HepG2 (cell line): ENCODE data around the gene CPLX3. TPM values are rescaled to one million over a fixed set of nuclear protein-coding genes. Genes with fewer than 3 reads are reported as not detected.

Experiments
- ARID4A ChIP-seq: sonication (generic); formaldehyde crosslinking; IDR thresholded peaks from 2 replicates; pipeline ENCODE4 v1.5.0; 2020; ENCODE audit warnings: mild to moderate bottlenecking, missing genetic modification reagents, borderline replicate concordance
- FOXO4 ChIP-seq: sonication (generic); formaldehyde crosslinking; conservative IDR thresholded peaks from 2 replicates; pipeline ENCODE4 v1.8.1; 2023; ENCODE audit warnings: missing genetic modification reagents
- HBP1 ChIP-seq: IDR thresholded peaks from 2 replicates; pipeline ENCODE4 v1.6.1; 2016; ENCODE audit warnings: low read depth, control low read depth
- MAFK ChIP-seq, 2 experiments: IDR thresholded peaks in 1 of 2; conservative IDR thresholded peaks in 1 of 2; 2 replicates each; pipeline ENCODE4 v1.6.1; 2011; ENCODE audit warnings: improper control_type of control experiment in 2 of 2, low read length in 2 of 2
- MED1 ChIP-seq: sonication (generic); formaldehyde crosslinking; IDR thresholded peaks from 2 replicates; pipeline ENCODE4 v1.4.0; 2020; ENCODE audit warnings: missing genetic modification reagents
- MXD4 ChIP-seq: IDR thresholded peaks from 2 replicates; pipeline ENCODE4 v1.6.1; 2016; ENCODE audit warnings: mild to moderate bottlenecking, missing biosample characterization, missing genetic modification reagents
- ZBTB42 ChIP-seq: sonication (generic); formaldehyde crosslinking; IDR thresholded peaks from 2 replicates; pipeline ENCODE4 v1.5.0; 2020; ENCODE audit warnings: mild to moderate bottlenecking, missing genetic modification reagents
- ZFY ChIP-seq: sonication (generic); formaldehyde crosslinking; IDR thresholded peaks from 2 replicates; pipeline ENCODE4 v1.4.0; 2020; ENCODE audit warnings: missing genetic modification reagents
- ZNF138 ChIP-seq: sonication (generic); formaldehyde crosslinking; IDR thresholded peaks from 2 replicates; pipeline ENCODE4 v1.5.0; 2020; ENCODE audit warnings: mild to moderate bottlenecking, low read depth, missing genetic modification reagents
- ZNF253 ChIP-seq: sonication (generic); formaldehyde crosslinking; IDR thresholded peaks from 2 replicates; pipeline ENCODE4 v1.8.0; 2022; ENCODE audit warnings: mild to moderate bottlenecking, missing genetic modification reagents, borderline replicate concordance
- ZNF280B ChIP-seq: sonication (generic); formaldehyde crosslinking; IDR thresholded peaks from 2 replicates; pipeline ENCODE4 v1.5.0; 2020; ENCODE audit warnings: missing genetic modification reagents, mild to moderate bottlenecking, borderline replicate concordance
- polyA plus RNA-seq, 8 experiments: library from polyadenylated mRNA; depleted of rRNA in 3 of 8; stranded (reverse) in 7 of 8; unstranded in 1 of 8; fragments of >200 nt; fragmentation: Illumina TruSeq in 4 of 8; extraction: Trizol in 4 of 8; gene quantifications; 2 replicates each; pipeline versions ENCODE4 v1.2.1 to v1.2.3, GENCODE V29; 2011 to 2016; ENCODE audit warnings: low read depth in 4 of 8, missing spikeins in 1 of 8, mixed read lengths in 1 of 8; ENCODE audit not compliant: insufficient read depth in 1 of 8
- total RNA-seq, 5 experiments: library from RNA; depleted of rRNA; stranded (reverse); fragments of >200 nt; fragmentation: Illumina TruSeq; extraction: Trizol; gene quantifications; 2 replicates each; pipeline ENCODE4 v1.2.3, GENCODE V29; 2016; ENCODE audit warnings: low read depth in 1 of 5

CPLX3 gene
- total and polyA plus RNA-seq, 2 of the 13 experiments (the other 11 are each of a cell fraction or from before 2014, with no cell fraction given), result not detected

- peak; percentile 85 for TF ChIP-seq ARID4A
- TF ChIP-seq ZNF253, result no peak
- peak; percentile 71 for TF ChIP-seq ZFY (CRISPR knock-in tag)
- TF ChIP-seq ZBTB42 (CRISPR knock-in tag), result peak; percentile 86; the same call in 1 of the 2 replicates
- TF ChIP-seq ZNF138 (CRISPR knock-in tag), result no peak
- TF ChIP-seq ZNF280B (CRISPR knock-in tag), result 0 out of 2 replicates have a peak, but pooled peaks have one; percentile 14
- peak; percentile 24; the same call in 1 of the 2 replicates for TF ChIP-seq MED1 (CRISPR knock-in tag)
- no peak for TF ChIP-seq MAFK (conservative IDR thresholded peaks at IDR 0.05 in 1 of 2, IDR thresholded peaks at IDR 0.05 in 1 of 2; ENCODE audit: low read length in 2 of 2)
- TF ChIP-seq MXD4, result 0 out of 2 replicates have a peak, but pooled peaks have one; percentile 24
- TF ChIP-seq HBP1 (CRISPR knock-in tag), result 0 out of 2 replicates have a peak, but pooled peaks have one; percentile 36
- TF ChIP-seq FOXO4 (CRISPR knock-in tag), result 0 out of 2 replicates have a peak, but pooled peaks have one; percentile 53
Observed at GRCh38 chr15:74783072-74783807, 43.2 kb upstream of the CPLX3 start (continued).
